ENCODE measurements around the gene DRD2. TPM values are rescaled to one million over a fixed set of nuclear protein-coding genes. Genes with fewer than 3 reads are reported as not detected.

The DRD2 gene
- total and polyA plus RNA-seq, 2 experiments from 2014 or later: 0.59 to 0.67 TPM

GRCh38 chr11:113376156-113376555 lies 99.0 kb downstream of the DRD2 start:
- Histone ChIP-seq H3K4me1 (ENCODE audit: insufficient read depth) (peaks cover 3% of the 10 kb centered on the region), H3K27ac (no peak overlapping the region), H3K36me3 (replicated peaks; ENCODE audit: insufficient read depth, low read depth) (no peaks in the 10 kb centered on the region), H3K4me3 (no peak overlapping the region), H2AFZ (no peak overlapping the region), H3K27me3 (no peaks in the 10 kb centered on the region), H4K20me1 (ENCODE audit: insufficient read depth, poor library complexity, severe bottlenecking) (no peaks in the 10 kb centered on the region), H3K9me2 (replicated peaks; ENCODE audit: insufficient read depth) (no peaks in the 10 kb centered on the region), H3K79me2 (no peaks in the 10 kb centered on the region), H3K4me2 (no peak overlapping the region), H3K9me3 (ENCODE audit: low read depth) (no peaks in the 10 kb centered on the region)
- TF ChIP-seq EZH2phosphoT487 (IDR thresholded peaks at IDR 0.05; ENCODE audit: low read depth, severe bottlenecking, unreplicated experiment) (no peak), EZH2 (IDR thresholded peaks at IDR 0.05; ENCODE audit: borderline replicate concordance) (no peak)
- TF ChIP-seq, protein P1, sequence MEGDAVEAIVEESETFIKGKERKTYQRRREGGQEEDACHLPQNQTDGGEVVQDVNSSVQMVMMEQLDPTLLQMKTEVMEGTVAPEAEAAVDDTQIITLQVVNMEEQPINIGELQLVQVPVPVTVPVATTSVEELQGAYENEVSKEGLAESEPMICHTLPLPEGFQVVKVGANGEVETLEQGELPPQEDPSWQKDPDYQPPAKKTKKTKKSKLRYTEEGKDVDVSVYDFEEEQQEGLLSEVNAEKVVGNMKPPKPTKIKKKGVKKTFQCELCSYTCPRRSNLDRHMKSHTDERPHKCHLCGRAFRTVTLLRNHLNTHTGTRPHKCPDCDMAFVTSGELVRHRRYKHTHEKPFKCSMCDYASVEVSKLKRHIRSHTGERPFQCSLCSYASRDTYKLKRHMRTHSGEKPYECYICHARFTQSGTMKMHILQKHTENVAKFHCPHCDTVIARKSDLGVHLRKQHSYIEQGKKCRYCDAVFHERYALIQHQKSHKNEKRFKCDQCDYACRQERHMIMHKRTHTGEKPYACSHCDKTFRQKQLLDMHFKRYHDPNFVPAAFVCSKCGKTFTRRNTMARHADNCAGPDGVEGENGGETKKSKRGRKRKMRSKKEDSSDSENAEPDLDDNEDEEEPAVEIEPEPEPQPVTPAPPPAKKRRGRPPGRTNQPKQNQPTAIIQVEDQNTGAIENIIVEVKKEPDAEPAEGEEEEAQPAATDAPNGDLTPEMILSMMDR (IDR thresholded peaks at IDR 0.05; ENCODE audit: poor library complexity): no peak
- WGBS (ENCODE audit: low lambda C conversion rate, missing lambda C conversion rate): 61% methylated on average over 3 of the region's 3 CpGs
- DNase-seq (ENCODE audit: low spot score): no peak

GRCh38 chr11:113375402-113375801 lies 99.8 kb downstream of the DRD2 start:
- DNase-seq (ENCODE audit: low spot score): no peak
- no peak overlapping the region for H3K4me3 ChIP-seq

GRCh38 chr11:113373981-113374560 lies 101.1 kb downstream of the DRD2 start:
- DNase-seq (ENCODE audit: low spot score): no peak
- TF ChIP-seq, protein P1 (IDR thresholded peaks at IDR 0.05; ENCODE audit: poor library complexity): no peak
- TF ChIP-seq EZH2phosphoT487 (IDR thresholded peaks at IDR 0.05; ENCODE audit: low read depth, severe bottlenecking, unreplicated experiment) (no peak), EZH2 (IDR thresholded peaks at IDR 0.05; ENCODE audit: borderline replicate concordance) (no peak)

More at GRCh38 chr11:113375402-113375801, 99.8 kb downstream of the DRD2 start:
- Histone ChIP-seq H3K4me1 (ENCODE audit: insufficient read depth) (peaks cover 3% of the 10 kb centered on the region), H4K20me1 (ENCODE audit: insufficient read depth, poor library complexity, severe bottlenecking) (no peaks in the 10 kb centered on the region), H3K9me2 (replicated peaks; ENCODE audit: insufficient read depth) (no peaks in the 10 kb centered on the region), H3K9me3 (ENCODE audit: low read depth) (no peaks in the 10 kb centered on the region), H3K79me2 (no peaks in the 10 kb centered on the region), H3K27ac (no peak overlapping the region), H3K4me2 (no peak overlapping the region), H2AFZ (no peak overlapping the region), H3K36me3 (replicated peaks; ENCODE audit: insufficient read depth, low read depth) (no peaks in the 10 kb centered on the region), H3K27me3 (no peaks in the 10 kb centered on the region)
- 93% methylated on average over 5 of the region's 5 CpGs for WGBS (ENCODE audit: low lambda C conversion rate, missing lambda C conversion rate)
- TF ChIP-seq, protein P1 (IDR thresholded peaks at IDR 0.05; ENCODE audit: poor library complexity): no peak
- TF ChIP-seq EZH2phosphoT487 (IDR thresholded peaks at IDR 0.05; ENCODE audit: low read depth, severe bottlenecking, unreplicated experiment): no peak
- TF ChIP-seq EZH2 (IDR thresholded peaks at IDR 0.05; ENCODE audit: borderline replicate concordance): no peak

More at GRCh38 chr11:113373981-113374560, 101.1 kb downstream of the DRD2 start:
- Histone ChIP-seq H3K27me3 (no peaks in the 10 kb centered on the region), H3K4me2 (peak overlapping the region; percentile 66), H2AFZ (no peak overlapping the region), H3K27ac (no peak overlapping the region), H3K9me3 (ENCODE audit: low read depth) (no peaks in the 10 kb centered on the region), H3K9me2 (replicated peaks; ENCODE audit: insufficient read depth) (no peaks in the 10 kb centered on the region), H4K20me1 (ENCODE audit: insufficient read depth, poor library complexity, severe bottlenecking) (no peaks in the 10 kb centered on the region), H3K4me3 (no peak overlapping the region), H3K36me3 (replicated peaks; ENCODE audit: insufficient read depth, low read depth) (no peaks in the 10 kb centered on the region), H3K4me1 (ENCODE audit: insufficient read depth) (peaks cover 3% of the 10 kb centered on the region), H3K79me2 (no peaks in the 10 kb centered on the region)
- WGBS (ENCODE audit: low lambda C conversion rate, missing lambda C conversion rate): 36% methylated on average over 10 of the region's 10 CpGs
